HL-60 (cell line): ENCODE measurements around the gene ZDHHC19.
"Not testable (repeated sequence)": the region's sequence is repeated elsewhere in the genome, so short reads cannot be mapped to it uniquely, and the experiment has no call there.

Experiments
- CTCF ChIP-seq: IDR thresholded peaks from one replicate; pipeline ENCODE4 v1.5.1; 2011; ENCODE audit warnings: low read length, control low read depth, inconsistent platforms; ENCODE audit not compliant: insufficient read depth
- GABPA ChIP-seq: IDR thresholded peaks from 2 replicates; pipeline ENCODE4 v1.6.1; 2012; ENCODE audit warnings: low read depth
- POLR2AphosphoS5 ChIP-seq: IDR thresholded peaks from 2 replicates; pipeline ENCODE4 v1.6.1; 2012; ENCODE audit warnings: low read depth
- REST ChIP-seq: IDR thresholded peaks from 2 replicates; pipeline ENCODE4 v1.6.1; 2012; ENCODE audit warnings: low read depth; ENCODE audit not compliant: insufficient replicate concordance

- not testable (repeated sequence) for TF ChIP-seq CTCF, REST, GABPA, POLR2AphosphoS5
Measured at GRCh38 chr3:196205442-196206205, 5.6 kb downstream of the ZDHHC19 start.
